ENCODE data around the gene KRT85.

- TF ChIP-seq CTCF (IDR thresholded peaks at IDR 0.05 in 2 of 3, conservative IDR thresholded peaks at IDR 0.05 in 1 of 3; ENCODE audit: control insufficient read depth in 2 of 3, extremely low read depth in 1 of 3, insufficient read depth in 1 of 3, low read depth in 3 of 3, low read length in 3 of 3) (no peak), ZNF207 (IDR thresholded peaks at IDR 0.05; ENCODE audit: borderline replicate concordance) (no peak), POLR2A (IDR thresholded peaks at IDR 0.05; ENCODE audit: low read depth, low read length) (no peak), CHD2 (IDR thresholded peaks at IDR 0.05; ENCODE audit: borderline replicate concordance, low read depth, low read length) (no peak), JUNB (IDR thresholded peaks at IDR 0.05) (no peak), HDGF (IDR thresholded peaks at IDR 0.05) (no peak), RFX5 (IDR thresholded peaks at IDR 0.05; ENCODE audit: low read depth, low read length) (no peak), POLR2AphosphoS5 (IDR thresholded peaks at IDR 0.05; ENCODE audit: low read length) (no peak), EP300 (IDR thresholded peaks at IDR 0.05; ENCODE audit: borderline replicate concordance in 1 of 2, control insufficient read depth in 1 of 2, low read depth in 2 of 2, low read length in 2 of 2) (no peak), FOXM1 (IDR thresholded peaks at IDR 0.05; ENCODE audit: low read depth, low read length) (no peak), RCOR1 (conservative IDR thresholded peaks at IDR 0.05; ENCODE audit: low read depth, low read length) (no peak), MYC (IDR thresholded peaks at IDR 0.05; ENCODE audit: insufficient read depth, insufficient read length, insufficient replicate concordance, low read length, severe bottlenecking) (no peak), BCL11A (IDR thresholded peaks at IDR 0.05; ENCODE audit: low read depth, low read length) (no peak)
Observed at GRCh38 chr12:52342781-52343490, 24.3 kb downstream of the KRT85 start.
